ENCODE results near the gene TP53I3.

The TP53I3 gene

GRCh38 chr2:24083567-24084385 lies 858 bp downstream of the TP53I3 start:
- Mint-ChIP-seq H3K4me3 (peak overlapping the region; percentile 90), H3K27me3 (no peaks in the 10 kb centered on the region), H3K27ac (peak overlapping the region; percentile 93), H3K36me3 (peaks cover 4% of the 10 kb centered on the region), H3K9me3 (no peaks in the 10 kb centered on the region), H3K4me1 (peaks cover 16% of the 10 kb centered on the region)
- CTCF ChIA-PET = interaction anchor here (0.7 to 3.4 kb wide), 26 partner anchors 7 to 298 kb away, joined by 3 to 43 read pairs (median 4); partner anchors contain the start of genes ATAD2B, PFN4, SF3B6 and UBXN2A
- DNase-seq = peak; percentile 72

DNA sequence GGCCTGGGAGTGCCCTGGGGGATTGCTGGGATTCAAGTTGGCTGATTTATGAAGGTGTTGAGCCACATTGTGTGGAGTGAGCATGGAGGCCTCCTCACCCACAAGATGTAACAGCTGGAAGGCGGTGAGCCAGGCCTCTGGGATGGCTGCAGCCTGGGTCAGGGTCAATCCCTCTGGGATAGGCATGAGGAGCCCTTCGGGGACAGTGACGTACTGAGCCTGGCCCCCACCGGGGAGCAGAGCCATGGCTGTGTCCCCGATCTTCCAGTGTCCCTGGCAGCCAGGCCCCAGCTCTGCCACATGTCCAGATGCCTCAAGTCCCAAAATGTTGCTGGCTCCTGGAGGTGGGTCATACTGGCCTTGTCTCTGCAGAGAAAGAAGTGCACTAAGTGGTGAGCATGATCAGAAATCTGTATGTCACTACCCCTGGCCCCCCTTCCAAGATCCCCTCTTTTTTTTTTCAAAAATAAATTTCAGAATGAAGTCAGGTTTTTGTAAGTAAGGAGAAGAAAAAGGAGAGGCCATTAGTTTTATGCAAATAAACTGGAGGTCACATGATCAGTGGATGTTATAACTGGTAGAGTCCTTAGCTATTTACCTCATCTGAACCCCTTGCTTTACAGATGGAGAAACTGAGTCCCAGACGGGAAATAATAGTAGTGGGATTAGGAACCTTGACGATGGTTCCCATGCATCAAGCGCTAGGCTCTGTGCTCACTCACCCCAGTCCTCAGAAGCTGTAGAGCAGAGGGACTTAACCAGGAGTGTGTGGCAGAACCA lies 1.7 kb downstream of the TP53I3 start:
- DNase-seq = no peak
- Mint-ChIP-seq H3K36me3 (peaks cover 4% of the 10 kb centered on the region), H3K4me3 (peak overlapping the region; percentile 90), H3K9me3 (no peaks in the 10 kb centered on the region), H3K27ac (peak overlapping the region; percentile 93), H3K4me1 (peaks cover 16% of the 10 kb centered on the region), H3K27me3 (no peaks in the 10 kb centered on the region)
- CTCF ChIA-PET = interaction anchor here (0.7 to 3.4 kb wide), 13 partner anchors 10 to 258 kb away, joined by 3 to 43 read pairs (median 4); partner anchors contain the start of genes ATAD2B, UBXN2A and WDCP

GRCh38 chr2:24080701-24081100 lies 3.9 kb downstream of the TP53I3 start:
- no peak overlapping the region for H3K27ac Mint-ChIP-seq
- H3K27me3 Mint-ChIP-seq = no peaks in the 10 kb centered on the region
- H3K36me3 Mint-ChIP-seq = peaks cover 4% of the 10 kb centered on the region
- no peak overlapping the region for H3K4me3 Mint-ChIP-seq
- peaks cover 25% of the 10 kb centered on the region for H3K4me1 Mint-ChIP-seq
- CTCF ChIA-PET = no interaction called here
- H3K9me3 Mint-ChIP-seq = no peaks in the 10 kb centered on the region
- DNase-seq = no peak

GRCh38 chr2:24077879-24078278 lies 6.8 kb downstream of the TP53I3 start:
- H3K27me3 Mint-ChIP-seq = no peaks in the 10 kb centered on the region
- peaks cover 10% of the 10 kb centered on the region for H3K36me3 Mint-ChIP-seq
- peak overlapping the region; percentile 96 for H3K27ac Mint-ChIP-seq

GRCh38 chr2:24077535-24077877 lies 7.1 kb downstream of the TP53I3 start:
- DNase-seq = no peak
- peak overlapping the region; percentile 96 for H3K27ac Mint-ChIP-seq
- H3K4me3 Mint-ChIP-seq = peak overlapping the region; percentile 94
- peaks cover 11% of the 10 kb centered on the region for H3K36me3 Mint-ChIP-seq
- no peaks in the 10 kb centered on the region for H3K9me3 Mint-ChIP-seq
- H3K27me3 Mint-ChIP-seq = no peaks in the 10 kb centered on the region
- CTCF ChIA-PET = no interaction called here
- H3K4me1 Mint-ChIP-seq = peaks cover 32% of the 10 kb centered on the region

More at GRCh38 chr2:24077879-24078278, 6.8 kb downstream of the TP53I3 start:
- CTCF ChIA-PET = no interaction called here
- no peak for DNase-seq
- Mint-ChIP-seq H3K4me1 (peaks cover 28% of the 10 kb centered on the region), H3K9me3 (no peaks in the 10 kb centered on the region), H3K4me3 (peak overlapping the region; percentile 94)

DNA sequence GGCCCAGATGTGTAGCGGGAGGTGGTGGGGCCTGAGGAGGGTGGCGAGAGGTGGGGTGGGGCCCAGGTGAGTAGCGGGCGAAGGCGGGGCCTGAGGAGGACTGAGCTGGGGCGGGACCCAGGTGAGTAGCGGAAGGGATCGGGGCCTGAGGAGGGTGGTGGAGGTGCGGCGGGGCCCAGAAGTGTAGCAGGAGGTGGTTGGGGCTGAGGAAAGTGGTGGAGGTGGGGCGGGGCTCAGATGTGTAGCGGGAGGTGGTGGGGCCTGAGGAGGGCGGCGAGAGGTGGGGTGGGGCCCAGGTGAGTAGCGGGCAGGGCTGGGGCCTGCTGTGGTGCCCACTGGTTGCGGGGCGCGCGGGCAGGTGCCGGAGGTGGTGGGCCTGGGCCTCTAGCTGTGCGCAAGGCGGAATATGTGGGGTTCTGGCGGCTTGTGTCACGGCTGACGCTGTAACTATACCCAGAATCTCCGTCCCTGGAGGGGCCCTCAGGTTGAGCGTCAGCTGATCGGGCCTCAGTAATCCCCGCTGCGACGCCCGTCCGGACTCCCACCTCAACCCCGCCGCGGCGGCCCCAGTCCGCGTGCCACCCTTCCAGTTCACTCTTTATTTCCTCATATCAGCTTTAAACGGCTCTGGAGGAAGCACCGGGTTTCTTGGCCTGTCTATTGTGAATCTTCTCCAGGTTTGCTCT lies 7.6 kb downstream of the TP53I3 start:
- H3K27ac Mint-ChIP-seq = peak overlapping the region; percentile 96
- no peaks in the 10 kb centered on the region for H3K27me3 Mint-ChIP-seq
- peaks cover 12% of the 10 kb centered on the region for H3K36me3 Mint-ChIP-seq
- DNase-seq = no peak
- no peaks in the 10 kb centered on the region for H3K9me3 Mint-ChIP-seq
- peaks cover 36% of the 10 kb centered on the region for H3K4me1 Mint-ChIP-seq
- CTCF ChIA-PET = interaction anchor here (1.1 to 1.2 kb wide), 2 partner anchors 7 to 16 kb away, joined by 3 read pairs; partner anchors contain the start of gene TP53I3
- H3K4me3 Mint-ChIP-seq = peak overlapping the region; percentile 94

DNA sequence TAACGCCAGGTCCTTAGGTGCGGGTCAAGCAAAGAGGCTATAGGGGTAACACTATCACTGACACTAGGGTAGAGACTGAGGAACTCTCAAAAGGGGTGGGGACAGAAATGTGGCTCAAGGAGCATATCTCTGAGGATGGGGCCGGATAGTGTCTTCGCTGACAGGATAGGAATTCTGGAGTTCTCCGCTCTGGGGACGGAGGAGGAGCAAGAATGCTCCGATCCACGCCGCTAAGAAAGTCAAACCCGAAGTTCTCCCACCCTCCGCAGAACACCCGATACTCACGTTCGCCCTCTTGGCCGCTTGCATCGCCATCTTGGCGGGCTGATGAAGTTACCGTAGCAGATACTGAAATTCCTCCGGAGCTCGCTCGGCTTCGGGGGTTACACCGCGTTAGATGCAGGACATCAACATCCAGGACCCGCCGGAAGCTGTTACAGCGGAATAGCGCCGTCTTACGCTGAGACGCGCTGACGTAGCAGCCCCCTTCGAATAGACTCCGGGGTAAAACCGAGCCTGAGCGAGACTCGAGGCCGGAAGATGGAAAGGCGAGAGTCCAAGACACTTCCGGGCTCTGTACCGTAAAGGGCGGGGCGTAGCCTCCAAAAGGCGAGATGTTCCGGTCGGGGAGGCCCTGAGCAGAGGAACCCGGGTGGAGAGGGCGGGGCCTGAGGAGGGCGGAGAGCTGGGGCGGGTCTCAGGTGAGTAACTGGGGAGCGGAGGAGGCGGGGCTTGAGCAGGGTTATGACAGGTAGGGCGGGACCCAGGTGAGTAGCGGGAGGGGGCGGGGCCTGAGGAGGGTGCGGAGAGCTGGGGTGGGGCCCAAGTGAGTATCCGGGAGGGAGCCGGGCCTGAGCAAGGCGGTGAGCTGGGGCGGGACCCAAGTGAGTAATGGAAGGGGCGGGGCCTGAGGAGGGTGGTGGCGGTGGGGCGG lies 8.5 kb downstream of the TP53I3 start, which contains the start of gene SF3B6:
Gene SF3B6 (minus strand): TSS at position 412 of the 934 bp plus-strand sequence. CDS start 97 bp downstream, at position 315.
- peak within 1 kb of the TSS; percentile 96 for H3K27ac Mint-ChIP-seq
- no peaks in the 10 kb centered on the region for H3K9me3 Mint-ChIP-seq
- CTCF ChIA-PET = interaction anchor here (0.8 to 1.7 kb wide), 5 partner anchors 8 to 251 kb away, joined by 3 to 4 read pairs (median 3); partner anchors contain the start of genes ATAD2B and TP53I3
- DNase-seq = peak; percentile 100
- H3K27me3 Mint-ChIP-seq = no peaks in the 10 kb centered on the region
- peaks cover 12% of the 10 kb centered on the region for H3K36me3 Mint-ChIP-seq
- peak within 1 kb of the TSS; percentile 94 for H3K4me3 Mint-ChIP-seq
- H3K4me1 Mint-ChIP-seq = peaks cover 36% of the 10 kb centered on the region

DNA sequence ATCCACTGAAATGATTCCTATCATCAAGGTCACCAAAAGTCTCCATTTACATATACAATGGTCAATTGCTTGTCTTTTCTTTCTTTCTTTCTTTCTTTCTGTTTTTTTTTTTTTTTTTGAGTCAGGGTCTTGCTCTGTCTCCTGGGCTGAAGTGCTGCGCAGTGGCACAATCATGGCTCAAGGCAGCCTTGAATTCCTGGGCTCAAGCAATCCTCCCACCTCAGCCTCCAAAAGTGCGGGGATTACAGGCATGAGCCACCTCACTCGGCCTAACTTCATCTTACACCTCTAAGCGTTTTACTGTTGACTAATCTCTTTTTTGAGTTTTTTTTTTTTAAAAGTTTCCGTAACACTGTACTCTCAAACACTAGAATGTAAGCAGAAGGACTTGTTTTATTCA lies 9.4 kb downstream of the TP53I3 start:
- Mint-ChIP-seq H3K9me3 (no peaks in the 10 kb centered on the region), H3K4me1 (peaks cover 36% of the 10 kb centered on the region), H3K27me3 (no peaks in the 10 kb centered on the region), H3K27ac (peak overlapping the region; percentile 96), H3K36me3 (peaks cover 12% of the 10 kb centered on the region), H3K4me3 (peak overlapping the region; percentile 94)
- CTCF ChIA-PET = interaction anchor here (1.7 kb wide), 1 partner anchor 9 kb away, joined by 3 read pairs; no protein-coding TSS in a partner anchor
- no peak for DNase-seq

- Mint-ChIP-seq H3K27ac (no peak overlapping the region), H3K36me3 (peaks cover 12% of the 10 kb centered on the region), H3K4me1 (peaks cover 36% of the 10 kb centered on the region), H3K9me3 (no peaks in the 10 kb centered on the region), H3K27me3 (no peaks in the 10 kb centered on the region), H3K4me3 (no peak overlapping the region)
- CTCF ChIA-PET = interaction anchor here (1.9 kb wide), 1 partner anchor 10 kb away, joined by 12 read pairs; the partner anchor contains the start of gene TP53I3
- DNase-seq = no peak
These were observed 10.8 kb downstream of the TP53I3 start for GRCh38 chr2:24073816-24074215.

DNA sequence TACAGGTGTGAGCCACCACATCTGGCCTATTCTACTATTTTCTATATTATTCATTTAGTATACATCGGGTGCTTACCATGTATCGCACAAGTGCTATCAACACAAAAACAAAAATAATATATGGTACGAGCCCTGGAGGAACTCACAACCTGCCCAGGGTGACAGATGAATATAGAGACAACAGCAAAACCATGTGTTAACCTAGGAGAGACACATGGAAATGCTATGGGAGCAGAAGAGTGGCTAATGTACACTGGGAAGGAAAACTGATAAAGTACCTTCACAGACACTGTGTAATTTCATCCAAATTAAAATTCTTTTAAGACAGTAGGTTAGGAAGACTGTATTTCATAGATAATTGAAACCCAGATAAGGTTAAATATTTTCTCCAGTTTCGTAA lies 12.4 kb downstream of the TP53I3 start:
- DNase-seq = no peak
- Mint-ChIP-seq H3K4me3 (no peak overlapping the region), H3K27me3 (no peaks in the 10 kb centered on the region), H3K4me1 (peaks cover 29% of the 10 kb centered on the region), H3K9me3 (no peaks in the 10 kb centered on the region), H3K36me3 (peaks cover 19% of the 10 kb centered on the region), H3K27ac (no peak overlapping the region)
- CTCF ChIA-PET = no interaction called here

DNA sequence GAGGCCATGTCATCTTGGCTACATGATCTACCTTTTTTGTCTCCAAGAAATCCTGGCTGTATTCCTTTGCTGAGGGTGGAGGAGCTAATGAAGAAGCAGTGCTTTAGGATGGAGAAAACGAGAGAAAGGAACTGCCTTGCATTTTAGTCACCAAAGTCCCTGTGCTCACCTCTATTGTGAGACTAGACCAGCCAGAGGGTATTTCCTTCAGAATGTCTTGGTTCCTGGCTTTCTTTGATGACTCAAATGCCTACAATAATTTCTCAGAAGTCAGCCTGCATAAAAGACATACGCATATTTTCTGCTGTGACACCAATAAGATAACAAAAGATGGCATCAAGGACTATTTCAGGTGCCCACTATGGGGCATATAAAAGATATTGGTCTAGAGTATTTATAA lies 19.3 kb downstream of the TP53I3 start:
- H3K27ac Mint-ChIP-seq = no peak overlapping the region
- no peak for DNase-seq
- peaks cover 16% of the 10 kb centered on the region for H3K36me3 Mint-ChIP-seq
- H3K4me1 Mint-ChIP-seq = no peaks in the 10 kb centered on the region
- H3K9me3 Mint-ChIP-seq = no peaks in the 10 kb centered on the region
- H3K4me3 Mint-ChIP-seq = no peak overlapping the region
- H3K27me3 Mint-ChIP-seq = no peaks in the 10 kb centered on the region
- CTCF ChIA-PET = interaction anchor here (0.9 to 1.2 kb wide), 3 partner anchors 18 to 241 kb away, joined by 3 to 5 read pairs (median 4); partner anchors contain the start of gene ATAD2B

- no peaks in the 10 kb centered on the region for H3K4me1 Mint-ChIP-seq
- H3K4me3 Mint-ChIP-seq = no peak overlapping the region
- DNase-seq = no peak
- CTCF ChIA-PET = interaction anchor here (1.4 to 3.7 kb wide), 2 partner anchors 132 to 235 kb away, joined by 4 to 15 read pairs; partner anchors contain the start of gene ATAD2B
- H3K9me3 Mint-ChIP-seq = no peaks in the 10 kb centered on the region
- no peaks in the 10 kb centered on the region for H3K36me3 Mint-ChIP-seq
- H3K27ac Mint-ChIP-seq = no peak overlapping the region
- peaks cover 9% of the 10 kb centered on the region for H3K27me3 Mint-ChIP-seq
These were observed 25.9 kb downstream of the TP53I3 start for GRCh38 chr2:24058564-24059271.

Data from activated naive CD4-positive, alpha-beta T cell treated with anti-CD3 and anti-CD28 coated beads, Interleukin-2, amount 10 ng/mL, durations not matched to agents 7 days and 5 days (primary cell).